Breast epithelium (tissue), 3 donors: ENCODE data around the gene WIZ.

Experiments
- POLR2A ChIP-seq: fragments of 450-650 bp; IDR thresholded peaks from one replicate; pipeline ENCODE4 v1.6.1; 2016; ENCODE audit warnings: antibody characterized with exemption, mild to moderate bottlenecking, moderate library complexity
- POLR2AphosphoS5 ChIP-seq, 3 donors: sonication (generic); formaldehyde crosslinking; IDR thresholded peaks; one replicate each; pipeline ENCODE4 v1.6.1; 2017; ENCODE audit warnings: antibody characterized with exemption in 3 of 3
- TF ChIP-seq, protein P1 (sequence below), 3 donors: fragments of 450-650 bp; IDR thresholded peaks; one replicate each; pipeline ENCODE4 v1.5.1; 2016 to 2017; ENCODE audit warnings: antibody characterized with exemption in 3 of 3, mild to moderate bottlenecking in 3 of 3, moderate library complexity in 3 of 3

- no peak for TF ChIP-seq POLR2AphosphoS5 (IDR thresholded peaks at IDR 0.05)
- no peak for TF ChIP-seq POLR2A
- TF ChIP-seq, protein P1, sequence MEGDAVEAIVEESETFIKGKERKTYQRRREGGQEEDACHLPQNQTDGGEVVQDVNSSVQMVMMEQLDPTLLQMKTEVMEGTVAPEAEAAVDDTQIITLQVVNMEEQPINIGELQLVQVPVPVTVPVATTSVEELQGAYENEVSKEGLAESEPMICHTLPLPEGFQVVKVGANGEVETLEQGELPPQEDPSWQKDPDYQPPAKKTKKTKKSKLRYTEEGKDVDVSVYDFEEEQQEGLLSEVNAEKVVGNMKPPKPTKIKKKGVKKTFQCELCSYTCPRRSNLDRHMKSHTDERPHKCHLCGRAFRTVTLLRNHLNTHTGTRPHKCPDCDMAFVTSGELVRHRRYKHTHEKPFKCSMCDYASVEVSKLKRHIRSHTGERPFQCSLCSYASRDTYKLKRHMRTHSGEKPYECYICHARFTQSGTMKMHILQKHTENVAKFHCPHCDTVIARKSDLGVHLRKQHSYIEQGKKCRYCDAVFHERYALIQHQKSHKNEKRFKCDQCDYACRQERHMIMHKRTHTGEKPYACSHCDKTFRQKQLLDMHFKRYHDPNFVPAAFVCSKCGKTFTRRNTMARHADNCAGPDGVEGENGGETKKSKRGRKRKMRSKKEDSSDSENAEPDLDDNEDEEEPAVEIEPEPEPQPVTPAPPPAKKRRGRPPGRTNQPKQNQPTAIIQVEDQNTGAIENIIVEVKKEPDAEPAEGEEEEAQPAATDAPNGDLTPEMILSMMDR (IDR thresholded peaks at IDR 0.05): no peak
These were observed 7.4 kb downstream of the WIZ start for GRCh38 chr19:15442142-15442920.
